ENCODE data around the gene SLC6A5. TPM values are rescaled to one million over a fixed set of nuclear protein-coding genes. Genes with fewer than 3 reads are reported as not detected.

SLC6A5 gene
- total RNA-seq, 1 experiment from 2014 or later: not detected

DNA sequence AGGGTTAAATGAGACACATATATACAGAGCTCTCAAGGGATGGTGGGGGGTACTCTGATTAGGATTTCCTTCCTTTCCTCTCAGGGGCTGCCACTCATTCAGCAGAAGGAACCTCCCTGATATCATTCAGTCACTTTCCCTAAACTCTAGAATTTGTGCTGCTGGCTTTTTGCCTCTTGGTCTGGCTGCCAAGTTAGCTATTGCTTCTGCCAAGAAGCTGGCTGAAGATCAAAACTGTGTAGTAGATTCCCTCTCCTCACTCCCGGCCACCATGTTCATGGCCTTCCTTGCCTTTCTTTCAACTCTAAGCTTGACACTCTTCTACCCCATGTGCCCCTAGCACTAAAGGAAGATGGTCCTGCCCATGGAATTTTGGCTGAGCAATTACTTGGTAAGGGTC is 18.7 kb downstream of the SLC6A5 start:
- no peak for DNase-seq (ENCODE audit: low read depth in 1 of 2, low spot score in 2 of 2)
- Histone ChIP-seq H3K27me3 (replicated peaks) (no peaks in the 10 kb centered on the region; the same call in 1 of the 2 replicates), H3K36me3 (no peaks in the 10 kb centered on the region), H3K4me1 (replicated peaks) (no peaks in the 10 kb centered on the region), H3K27ac (no peak overlapping the region), H3K9me3 (replicated peaks) (no peaks in the 10 kb centered on the region), H3K4me3 (no peak overlapping the region)

DNA sequence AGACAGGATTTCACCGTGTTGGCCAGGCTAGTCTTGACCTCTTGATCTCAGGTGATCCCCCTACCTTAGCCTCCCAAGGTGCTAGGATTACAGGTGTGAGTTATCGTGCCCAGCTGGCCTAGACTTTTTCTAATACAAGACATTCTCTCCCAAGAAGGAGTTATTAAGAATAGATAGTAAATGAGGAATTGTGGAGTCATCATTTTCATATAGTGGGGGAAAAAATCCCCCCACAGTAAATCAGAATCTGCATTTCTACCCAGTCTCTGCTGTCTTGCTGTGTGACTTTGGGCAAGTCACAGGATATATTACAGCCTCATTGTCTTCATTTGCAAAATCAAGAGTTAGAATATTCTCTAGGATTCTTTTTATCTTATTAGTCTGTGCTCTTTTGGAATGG is 21.6 kb downstream of the SLC6A5 start:
- Histone ChIP-seq H3K36me3 (no peaks in the 10 kb centered on the region), H3K9me3 (replicated peaks) (no peaks in the 10 kb centered on the region), H3K27ac (no peak overlapping the region), H3K4me1 (replicated peaks) (no peaks in the 10 kb centered on the region), H3K4me3 (no peak overlapping the region), H3K27me3 (replicated peaks) (no peaks in the 10 kb centered on the region)
- no peak for DNase-seq (ENCODE audit: low read depth in 1 of 2, low spot score in 2 of 2)

DNA sequence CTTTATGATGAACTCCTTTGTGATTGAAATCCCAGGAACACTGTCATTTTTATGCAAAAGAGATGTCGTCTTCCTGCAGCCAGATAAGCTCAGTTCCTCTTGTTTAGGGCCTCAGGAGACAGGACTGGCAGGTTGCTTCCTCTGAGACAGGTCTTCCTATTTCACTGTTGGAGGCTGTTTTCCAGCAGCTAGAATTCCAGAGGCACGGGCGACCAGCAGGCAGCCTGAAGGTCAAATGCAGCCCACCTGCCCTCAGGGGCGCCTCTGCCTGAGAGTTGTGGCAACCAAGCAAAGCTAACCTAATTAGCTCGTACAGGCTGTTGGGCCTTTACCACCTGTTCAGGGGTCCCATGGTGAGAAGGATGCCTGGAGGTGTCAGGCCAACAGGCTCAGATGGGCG is 22.3 kb downstream of the SLC6A5 start:
- no peak overlapping the region for H3K27ac ChIP-seq
- no peak overlapping the region for H3K4me3 ChIP-seq
- no peaks in the 10 kb centered on the region for H3K9me3 ChIP-seq (replicated peaks)

DNA sequence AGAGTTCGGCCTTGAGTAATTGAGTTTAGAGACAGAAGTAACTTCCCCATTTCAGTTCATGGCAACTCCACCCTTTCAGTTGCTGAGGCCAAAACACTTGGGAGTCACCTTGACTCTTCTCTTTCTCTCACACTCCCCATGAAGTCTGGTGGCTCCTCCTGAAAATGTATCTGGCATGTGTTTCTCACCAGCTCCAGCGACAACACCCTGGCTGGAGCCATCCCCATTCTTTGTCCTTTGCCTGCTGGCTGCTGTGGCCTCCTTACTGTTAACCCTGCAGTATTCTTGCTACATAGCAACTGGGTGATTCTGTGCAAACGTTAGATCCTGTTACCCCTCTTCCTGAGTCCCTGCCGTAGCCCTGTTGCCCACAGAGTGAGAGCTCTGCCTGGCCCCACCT is 23.8 kb downstream of the SLC6A5 start:
- no peaks in the 10 kb centered on the region for H3K4me1 ChIP-seq (replicated peaks)
- H3K36me3 ChIP-seq: no peaks in the 10 kb centered on the region
- H3K4me3 ChIP-seq: no peak overlapping the region
- H3K27me3 ChIP-seq (replicated peaks): no peaks in the 10 kb centered on the region
- no peak overlapping the region for H3K27ac ChIP-seq
- no peaks in the 10 kb centered on the region for H3K9me3 ChIP-seq (replicated peaks)
- DNase-seq (ENCODE audit: low read depth in 1 of 2, low spot score in 2 of 2): no peak

More for the DNA sequence above, 22.3 kb downstream of the SLC6A5 start:
- H3K4me1 ChIP-seq (replicated peaks): no peaks in the 10 kb centered on the region
- no peaks in the 10 kb centered on the region for H3K27me3 ChIP-seq (replicated peaks)
- H3K36me3 ChIP-seq: no peaks in the 10 kb centered on the region
- no peak for DNase-seq (ENCODE audit: low read depth in 1 of 2, low spot score in 2 of 2)

DNA sequence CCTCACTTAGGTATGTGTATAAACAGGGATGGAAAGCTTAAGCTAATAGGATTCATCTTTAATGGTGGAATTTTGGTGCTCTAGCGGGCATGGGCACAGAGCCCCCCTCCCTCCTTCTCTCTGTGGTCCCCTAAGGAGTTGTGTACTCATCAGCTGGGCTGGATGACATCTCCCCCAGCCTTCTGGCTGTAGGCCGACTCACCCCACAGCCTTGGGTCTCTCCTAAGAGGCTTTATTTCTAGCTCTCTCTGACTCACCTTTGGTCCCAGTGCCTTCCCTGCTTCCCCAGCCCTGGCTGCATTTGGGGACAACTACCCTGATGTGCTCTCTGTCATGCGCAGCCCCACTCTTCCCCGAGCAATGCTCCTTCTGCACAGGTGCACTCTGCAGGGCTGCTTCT is 26.9 kb downstream of the SLC6A5 start:
- no peak for DNase-seq (ENCODE audit: low read depth in 1 of 2, low spot score in 2 of 2)
- Histone ChIP-seq H3K27me3 (replicated peaks) (no peaks in the 10 kb centered on the region), H3K4me1 (replicated peaks) (no peaks in the 10 kb centered on the region), H3K4me3 (no peak overlapping the region), H3K27ac (no peak overlapping the region), H3K9me3 (replicated peaks) (no peaks in the 10 kb centered on the region), H3K36me3 (no peaks in the 10 kb centered on the region)

DNA sequence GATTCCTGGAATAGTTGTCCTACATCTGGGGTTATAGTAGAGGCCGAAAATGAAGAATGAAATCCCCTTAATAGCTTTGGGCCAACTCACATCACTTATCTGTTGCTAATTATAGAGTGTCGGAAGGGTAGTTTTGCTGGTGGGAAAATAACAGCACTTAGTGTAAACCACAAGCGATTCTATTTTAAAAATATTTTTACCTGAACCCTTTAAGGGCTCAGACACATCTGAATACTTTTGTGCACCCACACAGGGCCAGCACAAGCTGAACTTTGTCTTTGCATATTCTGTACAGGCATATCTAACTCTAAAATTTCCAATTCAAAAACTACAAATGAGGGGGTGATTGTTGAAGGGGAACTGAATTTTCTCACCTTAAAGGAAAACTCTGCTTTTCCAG is 27.6 kb downstream of the SLC6A5 start:
- H3K27ac ChIP-seq: no peak overlapping the region
- no peaks in the 10 kb centered on the region for H3K4me1 ChIP-seq (replicated peaks)
- no peaks in the 10 kb centered on the region for H3K9me3 ChIP-seq (replicated peaks)
- no peak overlapping the region for H3K4me3 ChIP-seq
- H3K36me3 ChIP-seq: no peaks in the 10 kb centered on the region
- no peak for DNase-seq (ENCODE audit: low read depth in 1 of 2, low spot score in 2 of 2)
- H3K27me3 ChIP-seq (replicated peaks): no peaks in the 10 kb centered on the region

DNA sequence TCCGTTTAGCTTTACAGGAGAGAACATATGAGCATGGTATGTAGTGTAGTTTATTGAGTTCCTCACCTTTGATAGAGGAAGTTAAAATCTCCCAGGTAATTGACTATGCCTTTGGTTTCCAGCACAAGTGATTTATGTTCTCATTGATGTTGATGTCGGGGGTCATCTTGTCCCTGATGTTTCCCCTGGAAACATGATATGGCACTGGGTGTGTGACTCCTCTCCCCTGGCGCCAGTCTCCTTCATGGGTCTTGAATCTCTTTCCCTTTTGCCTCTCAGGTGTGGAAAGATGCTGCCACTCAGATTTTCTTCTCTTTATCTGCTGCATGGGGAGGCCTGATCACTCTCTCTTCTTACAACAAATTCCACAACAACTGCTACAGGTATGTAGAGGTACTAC is 28.3 kb downstream of the SLC6A5 start:
- Histone ChIP-seq H3K4me1 (replicated peaks) (no peaks in the 10 kb centered on the region), H3K9me3 (replicated peaks) (no peaks in the 10 kb centered on the region), H3K4me3 (no peak overlapping the region), H3K27me3 (replicated peaks) (no peaks in the 10 kb centered on the region), H3K36me3 (no peaks in the 10 kb centered on the region), H3K27ac (no peak overlapping the region)
- DNase-seq (ENCODE audit: low read depth in 1 of 2, low spot score in 2 of 2): no peak

DNA sequence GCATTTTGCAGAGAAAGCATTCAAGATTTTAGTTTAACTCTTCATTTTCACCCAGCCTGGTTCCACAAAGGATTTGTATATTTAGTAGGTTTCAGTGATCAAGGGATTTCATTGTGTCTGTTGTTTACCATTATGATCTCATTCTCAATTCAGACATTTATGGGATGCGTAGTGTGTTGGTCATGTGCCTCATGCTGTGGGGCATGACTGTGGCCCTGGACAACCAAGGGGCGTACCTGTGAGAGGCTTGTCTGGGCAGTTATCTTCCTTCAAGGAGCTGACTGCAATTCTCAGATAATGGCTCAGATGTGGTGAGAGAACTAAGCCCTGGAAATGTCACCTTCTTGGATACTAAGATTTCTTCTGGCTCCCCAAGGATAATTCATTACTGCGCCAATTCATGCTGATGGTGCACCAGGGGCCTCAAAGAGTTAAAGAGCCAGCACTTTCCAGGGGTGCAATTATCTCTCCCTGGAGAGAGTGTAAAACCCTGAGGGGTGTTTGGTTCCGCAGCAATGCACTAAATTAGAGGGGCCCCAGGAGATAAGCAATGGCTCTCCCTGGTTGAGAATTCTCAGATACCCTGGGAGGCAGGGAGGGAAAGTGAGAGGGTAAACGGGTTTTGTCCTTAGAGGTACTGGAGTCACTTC is 32.2 kb downstream of the SLC6A5 start:
- Histone ChIP-seq H3K36me3 (no peaks in the 10 kb centered on the region), H3K27me3 (replicated peaks) (no peaks in the 10 kb centered on the region), H3K4me1 (replicated peaks) (no peaks in the 10 kb centered on the region), H3K4me3 (no peak overlapping the region), H3K27ac (no peak overlapping the region), H3K9me3 (replicated peaks) (no peaks in the 10 kb centered on the region)
- no peak for DNase-seq (ENCODE audit: low read depth in 1 of 2, low spot score in 2 of 2)

DNA sequence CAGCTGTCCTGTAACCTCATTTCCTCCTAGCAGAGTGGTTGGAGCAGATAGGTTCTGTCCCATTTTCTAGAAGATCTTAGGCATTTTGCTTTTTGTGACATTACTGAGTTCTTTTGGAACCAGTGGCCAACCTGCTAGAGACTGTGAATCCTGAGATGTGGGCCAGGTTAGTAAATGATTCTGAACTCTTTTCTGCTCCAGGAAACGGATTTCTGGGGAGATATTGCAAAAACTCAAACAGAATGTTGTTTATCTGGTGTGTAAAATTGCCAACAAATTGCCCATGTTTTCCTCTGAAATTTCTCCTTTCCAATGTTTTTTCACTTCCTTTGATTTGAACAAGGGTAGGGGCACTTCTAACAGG is 32.7 kb downstream of the SLC6A5 start:
- DNase-seq (ENCODE audit: low read depth in 1 of 2, low spot score in 2 of 2): no peak
- no peaks in the 10 kb centered on the region for H3K27me3 ChIP-seq (replicated peaks)
- no peaks in the 10 kb centered on the region for H3K9me3 ChIP-seq (replicated peaks)
- no peaks in the 10 kb centered on the region for H3K36me3 ChIP-seq
- no peak overlapping the region for H3K27ac ChIP-seq
- H3K4me3 ChIP-seq: no peak overlapping the region
- no peaks in the 10 kb centered on the region for H3K4me1 ChIP-seq (replicated peaks)

DNA sequence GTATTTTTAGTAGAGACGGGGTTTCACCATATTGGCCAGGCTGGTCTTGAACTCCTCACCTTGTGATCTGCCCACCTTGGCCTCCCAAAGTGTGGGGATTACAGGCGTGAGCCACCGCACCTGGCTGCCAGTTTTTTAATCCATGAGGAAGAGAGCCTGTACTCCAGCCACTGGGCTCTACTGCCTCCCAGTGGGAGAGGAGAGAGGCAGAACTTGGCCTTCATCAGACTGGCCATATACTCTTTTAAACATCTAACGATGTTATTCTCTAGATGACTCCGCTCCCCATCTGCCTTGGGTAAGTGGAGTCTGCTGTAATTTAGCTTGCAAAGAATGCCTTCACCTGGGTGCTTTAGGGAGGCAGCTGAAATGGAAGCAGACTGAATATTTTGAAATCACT is 34.6 kb downstream of the SLC6A5 start:
- Histone ChIP-seq H3K4me3 (no peak overlapping the region), H3K36me3 (no peaks in the 10 kb centered on the region), H3K27ac (no peak overlapping the region), H3K4me1 (replicated peaks) (no peaks in the 10 kb centered on the region), H3K27me3 (replicated peaks) (0 out of 2 replicates have a peak, but pooled peaks cover 3% of the 10 kb centered on the region), H3K9me3 (replicated peaks) (no peaks in the 10 kb centered on the region)
- DNase-seq (ENCODE audit: low read depth in 1 of 2, low spot score in 2 of 2): no peak

DNA sequence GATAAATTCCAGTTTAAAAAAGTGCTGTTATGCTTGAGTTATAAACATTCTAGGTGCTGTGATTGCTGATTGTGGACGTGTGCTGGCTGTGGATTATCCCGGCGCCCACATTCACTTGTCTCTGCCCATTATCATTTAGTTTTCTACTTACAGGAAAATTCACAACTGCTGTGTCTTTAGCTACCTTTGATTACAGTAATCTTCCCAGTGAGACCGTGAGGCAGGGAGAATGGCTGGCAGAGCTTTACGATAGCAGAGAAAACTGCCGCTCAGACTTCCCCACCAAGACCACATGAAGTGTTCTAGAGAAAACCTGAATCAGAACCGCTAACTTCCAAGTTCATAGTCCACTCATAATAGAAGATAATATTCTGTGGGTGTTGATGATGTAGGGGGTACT is 35.4 kb downstream of the SLC6A5 start:
- H3K27ac ChIP-seq: no peak overlapping the region

DNA sequence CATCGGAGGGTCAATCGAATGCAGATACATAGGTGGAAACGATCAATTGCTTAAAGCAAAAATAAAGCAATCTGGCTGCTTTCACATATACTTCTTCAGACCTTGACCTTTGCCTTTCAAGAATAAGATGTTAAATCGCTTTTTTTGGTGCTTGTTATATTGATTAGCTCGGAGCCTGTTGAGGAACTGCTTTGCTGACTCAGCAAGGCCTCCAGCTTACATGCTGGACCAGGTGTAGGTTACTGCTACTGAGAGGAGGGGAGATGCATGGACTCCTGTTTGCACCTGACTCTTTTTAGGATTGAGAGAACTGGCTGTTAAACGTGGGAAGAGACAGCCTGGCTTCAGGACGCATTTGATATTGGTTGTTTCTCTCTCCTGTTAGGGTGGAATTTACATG is 38.7 kb downstream of the SLC6A5 start:
- DNase-seq (ENCODE audit: low read depth in 1 of 2, low spot score in 2 of 2): no peak
- no peaks in the 10 kb centered on the region for H3K4me1 ChIP-seq (replicated peaks)
- no peaks in the 10 kb centered on the region for H3K9me3 ChIP-seq (replicated peaks)
- no peak overlapping the region for H3K4me3 ChIP-seq
- H3K27ac ChIP-seq: no peak overlapping the region
- no peaks in the 10 kb centered on the region for H3K36me3 ChIP-seq
- 0 out of 2 replicates have a peak, but pooled peaks cover 5% of the 10 kb centered on the region for H3K27me3 ChIP-seq (replicated peaks)

More for the DNA sequence above, 35.4 kb downstream of the SLC6A5 start:
- 0 out of 2 replicates have a peak, but pooled peaks cover 3% of the 10 kb centered on the region for H3K27me3 ChIP-seq (replicated peaks)
- H3K36me3 ChIP-seq: no peaks in the 10 kb centered on the region
- no peak overlapping the region for H3K4me3 ChIP-seq
- no peaks in the 10 kb centered on the region for H3K9me3 ChIP-seq (replicated peaks)
- DNase-seq (ENCODE audit: low read depth in 1 of 2, low spot score in 2 of 2): no peak
- no peaks in the 10 kb centered on the region for H3K4me1 ChIP-seq (replicated peaks)

DNA sequence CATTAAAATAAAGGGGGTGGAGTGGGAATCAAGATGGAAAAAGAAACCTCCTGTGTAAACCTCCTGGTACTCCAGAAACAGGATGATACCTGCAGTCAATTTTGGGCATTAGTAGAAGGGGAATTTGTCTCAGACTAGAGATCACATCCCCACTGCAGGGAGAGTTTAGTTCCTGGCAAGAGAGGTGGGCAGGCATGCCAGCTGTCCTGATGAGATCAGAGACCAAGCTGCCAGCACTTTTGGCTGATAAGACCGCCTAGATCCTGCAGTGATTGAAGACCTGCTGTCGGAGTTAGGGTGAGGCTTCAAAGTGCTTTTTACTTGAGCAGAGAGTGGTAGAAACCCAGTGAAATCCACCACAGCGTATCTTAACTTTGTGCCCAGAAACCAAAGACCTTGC is 40.3 kb downstream of the SLC6A5 start:
- Histone ChIP-seq H3K4me1 (replicated peaks) (no peaks in the 10 kb centered on the region), H3K4me3 (no peak overlapping the region), H3K9me3 (replicated peaks) (no peaks in the 10 kb centered on the region), H3K27me3 (replicated peaks) (0 out of 2 replicates have a peak, but pooled peaks cover 5% of the 10 kb centered on the region), H3K27ac (no peak overlapping the region), H3K36me3 (no peaks in the 10 kb centered on the region)
- DNase-seq (ENCODE audit: low read depth in 1 of 2, low spot score in 2 of 2): no peak

DNA sequence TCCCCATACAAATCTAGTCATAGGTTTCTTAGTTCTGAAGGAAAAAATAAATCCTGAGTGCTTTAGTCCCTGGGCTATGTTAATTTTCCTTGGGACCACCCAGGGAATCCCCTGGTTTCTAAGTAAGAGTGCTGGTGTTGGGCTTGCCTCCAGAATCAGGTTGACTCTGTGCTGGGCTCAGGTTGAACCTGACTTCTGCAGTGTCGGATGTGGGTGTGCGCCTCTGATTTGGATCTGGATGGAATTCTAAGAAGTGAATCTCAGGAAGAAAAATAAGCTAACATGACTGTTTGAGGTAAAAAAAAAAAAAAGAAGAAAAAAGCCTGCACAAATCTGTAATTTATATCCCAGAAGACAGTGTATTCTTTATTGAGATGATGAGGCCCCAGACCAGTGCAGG is 41.0 kb downstream of the SLC6A5 start:
- Histone ChIP-seq H3K27ac (no peak overlapping the region), H3K9me3 (replicated peaks) (no peaks in the 10 kb centered on the region), H3K27me3 (replicated peaks) (0 out of 2 replicates have a peak, but pooled peaks cover 5% of the 10 kb centered on the region), H3K4me3 (no peak overlapping the region), H3K4me1 (replicated peaks) (no peaks in the 10 kb centered on the region), H3K36me3 (no peaks in the 10 kb centered on the region)
- no peak for DNase-seq (ENCODE audit: low read depth in 1 of 2, low spot score in 2 of 2)

DNA sequence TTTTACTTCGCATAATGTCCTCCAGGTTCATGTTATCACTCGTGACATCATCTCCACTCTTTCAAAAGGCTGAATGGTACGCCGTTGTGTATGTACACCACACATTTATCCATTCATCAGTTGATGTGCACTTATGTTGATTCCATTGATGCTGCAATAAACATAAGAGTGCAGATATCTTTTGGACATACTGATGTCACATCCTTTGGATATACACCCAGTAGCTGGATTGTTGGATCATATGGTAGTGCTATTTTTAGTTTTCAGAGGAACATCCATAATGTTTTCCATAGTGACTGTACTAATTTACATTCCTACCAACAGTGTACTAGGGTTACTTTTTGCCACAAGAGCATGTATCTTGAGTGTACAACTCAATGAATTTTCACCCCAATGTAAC is 45.0 kb downstream of the SLC6A5 start:
- Histone ChIP-seq H3K4me1 (replicated peaks) (no peaks in the 10 kb centered on the region), H3K27me3 (replicated peaks) (0 out of 2 replicates have a peak, but pooled peaks cover 6% of the 10 kb centered on the region), H3K4me3 (no peak overlapping the region)

More for the DNA sequence above, 45.0 kb downstream of the SLC6A5 start:
- DNase-seq (ENCODE audit: low read depth in 1 of 2, low spot score in 2 of 2): no peak
- H3K36me3 ChIP-seq: no peaks in the 10 kb centered on the region
- H3K9me3 ChIP-seq (replicated peaks): no peaks in the 10 kb centered on the region
- H3K27ac ChIP-seq: no peak overlapping the region

Measured in SJSA1 (cell line).